Smooth muscle cell (in vitro differentiated cells): Measurements from ENCODE around the gene NPRL2. TPM values are rescaled to one million over a fixed set of nuclear protein-coding genes. Genes with fewer than 3 reads are reported as not detected.

ENCODE experiments used
- DNase-seq: peaks from one replicate; lab custom pipeline; 2025; ENCODE audit not compliant: unreplicated experiment; lab: John Stamatoyannopoulos, UW
- H2AFZ ChIP-seq: fragments of 200-600 bp; sonication (generic); 2 replicates; pipeline ENCODE4 v1.6.0; 2016; ENCODE audit warnings: antibody characterized with exemption, low read depth, mild to moderate bottlenecking
- H3F3A ChIP-seq: fragments of 200-600 bp; sonication (generic); 2 replicates; pipeline ENCODE4 v1.6.0; 2017; ENCODE audit warnings: antibody characterized with exemption, low read depth
- H3K27ac ChIP-seq: fragments of 200-600 bp; sonication (generic); 2 replicates; pipeline ENCODE4 v1.5.1; 2016; ENCODE audit warnings: low read depth, mild to moderate bottlenecking
- H3K27me3 ChIP-seq: fragments of 200-600 bp; sonication (generic); 2 replicates; pipeline ENCODE4 v1.6.1; 2016; ENCODE audit warnings: low read depth, mild to moderate bottlenecking
- H3K36me3 ChIP-seq: fragments of 200-600 bp; sonication (generic); 2 replicates; pipeline ENCODE4 v1.5.1; 2016; ENCODE audit warnings: low read depth
- H3K4me1 ChIP-seq: fragments of 200-600 bp; sonication (generic); 2 replicates; pipeline ENCODE4 v1.5.1; 2016; ENCODE audit warnings: low read depth
- H3K4me2 ChIP-seq: fragments of 200-600 bp; sonication (generic); 2 replicates; pipeline ENCODE4 v1.6.0; 2016; ENCODE audit warnings: mild to moderate bottlenecking
- H3K4me3 ChIP-seq: fragments of 200-600 bp; sonication (generic); 2 replicates; pipeline ENCODE4 v1.5.1; 2016; ENCODE audit warnings: mild to moderate bottlenecking
- H3K79me2 ChIP-seq: fragments of 200-600 bp; sonication (generic); 2 replicates; pipeline ENCODE4 v1.6.0; 2016; ENCODE audit warnings: low read depth, mild to moderate bottlenecking
- H3K9ac ChIP-seq: fragments of 200-600 bp; sonication (generic); 2 replicates; pipeline ENCODE4 v1.6.0; 2016; ENCODE audit warnings: low read depth
- H3K9me3 ChIP-seq: fragments of 200-600 bp; sonication (generic); replicated peaks from 2 replicates; pipeline ENCODE4 v1.5.1; 2016; ENCODE audit warnings: low read depth
- H4K20me1 ChIP-seq: fragments of 200-600 bp; sonication (generic); 2 replicates; pipeline ENCODE4 v1.6.0; 2016; ENCODE audit warnings: low read depth
- CTCF ChIP-seq: fragments of 200-600 bp; sonication (generic); IDR thresholded peaks from 2 replicates; pipeline ENCODE4 v1.5.1; 2017; ENCODE audit warnings: borderline replicate concordance, mild to moderate bottlenecking, antibody characterized with exemption; ENCODE audit not compliant: insufficient read depth, poor library complexity, severe bottlenecking
- WGBS: methylation state at CpG from one replicate; pipeline ENCODE4 v1.1.7; 2016; ENCODE audit warnings: low lambda C conversion rate; 5-methylcytosine and 5-hydroxymethylcytosine counted together
- polyA plus RNA-seq: library from polyadenylated mRNA; unstranded; fragments of >200 nt; fragmentation: Nextera tagmentation; extraction: Ambion mirVana; gene quantifications from 2 replicates; pipeline ENCODE4 v1.2.1, GENCODE V29; 2016
- total RNA-seq: library from RNA; depleted of rRNA; stranded (reverse); fragments of >200 nt; gene quantifications from 2 replicates; pipeline ENCODE4 v1.2.3, GENCODE V29; 2014

NPRL2 gene
- total and polyA plus RNA-seq, 2 experiments from 2014 or later = 25.1 to 29.3 TPM

GRCh38 chr3:50334339-50335075 lies 16.1 kb downstream of the NPRL2 start:
- WGBS = 70% methylated on average over 5 of the region's 5 CpGs

GRCh38 chr3:50333744-50334328 lies 16.7 kb downstream of the NPRL2 start:
- DNase-seq = no peak
- H3K4me1 ChIP-seq = peaks cover 32% of the 10 kb centered on the region

More at GRCh38 chr3:50334339-50335075, 16.1 kb downstream of the NPRL2 start:
- H3K4me3 ChIP-seq = no peak overlapping the region
- H3K9ac ChIP-seq = peak overlapping the region; percentile 39
- peak overlapping the region; percentile 89 for H3K4me2 ChIP-seq
- no peaks in the 10 kb centered on the region for H3K9me3 ChIP-seq
- peaks cover 62% of the 10 kb centered on the region for H3K79me2 ChIP-seq
- no peak overlapping the region for H2AFZ ChIP-seq
- no peak for DNase-seq
- H3K27ac ChIP-seq = peak overlapping the region; percentile 93
- H3F3A ChIP-seq = peaks cover 22% of the 10 kb centered on the region
- no peak for TF ChIP-seq CTCF
- no peaks in the 10 kb centered on the region for H3K36me3 ChIP-seq
- H3K4me1 ChIP-seq = peaks cover 32% of the 10 kb centered on the region
- H3K27me3 ChIP-seq = no peaks in the 10 kb centered on the region
- H4K20me1 ChIP-seq = peaks cover 48% of the 10 kb centered on the region

GRCh38 chr3:50331364-50331907 lies 19.1 kb downstream of the NPRL2 start:
- Histone ChIP-seq H3K4me2 (no peak overlapping the region), H3K27ac (no peak overlapping the region), H3K4me3 (no peak overlapping the region), H3K36me3 (no peaks in the 10 kb centered on the region), H4K20me1 (peaks cover 48% of the 10 kb centered on the region), H3K9me3 (no peaks in the 10 kb centered on the region), H3K9ac (no peak overlapping the region), H3F3A (peaks cover 16% of the 10 kb centered on the region), H3K79me2 (peaks cover 72% of the 10 kb centered on the region), H2AFZ (no peak overlapping the region), H3K4me1 (peaks cover 34% of the 10 kb centered on the region), H3K27me3 (no peaks in the 10 kb centered on the region)
- no peak for DNase-seq
- TF ChIP-seq CTCF = no peak
- 97% methylated on average over 19 of the region's 19 CpGs for WGBS

More at GRCh38 chr3:50333744-50334328, 16.7 kb downstream of the NPRL2 start:
- no peaks in the 10 kb centered on the region for H3K27me3 ChIP-seq
- H3K27ac ChIP-seq = peak overlapping the region; percentile 93
- WGBS = 70% methylated on average over 12 of the region's 12 CpGs
- H2AFZ ChIP-seq = no peak overlapping the region
- H3K79me2 ChIP-seq = peaks cover 62% of the 10 kb centered on the region
- peak overlapping the region; percentile 89 for H3K4me2 ChIP-seq
- peaks cover 48% of the 10 kb centered on the region for H4K20me1 ChIP-seq
- no peak overlapping the region for H3K4me3 ChIP-seq
- H3K9me3 ChIP-seq = no peaks in the 10 kb centered on the region
- TF ChIP-seq CTCF = no peak
- H3F3A ChIP-seq = peaks cover 21% of the 10 kb centered on the region
- peak overlapping the region; percentile 39 for H3K9ac ChIP-seq
- no peaks in the 10 kb centered on the region for H3K36me3 ChIP-seq
